T follicular helper cell (primary cell): ENCODE results near the gene CRYBB3.
"Not testable (repeated sequence)": the region's sequence is repeated elsewhere in the genome, so short reads cannot be mapped to it uniquely, and the experiment has no call there.

Experiments used
- DNase-seq: peaks from one replicate; pipeline ENCODE4 v3.0.0-alpha.2; 2020; ENCODE audit warnings: low read depth

CRYBB3 gene

DNA sequence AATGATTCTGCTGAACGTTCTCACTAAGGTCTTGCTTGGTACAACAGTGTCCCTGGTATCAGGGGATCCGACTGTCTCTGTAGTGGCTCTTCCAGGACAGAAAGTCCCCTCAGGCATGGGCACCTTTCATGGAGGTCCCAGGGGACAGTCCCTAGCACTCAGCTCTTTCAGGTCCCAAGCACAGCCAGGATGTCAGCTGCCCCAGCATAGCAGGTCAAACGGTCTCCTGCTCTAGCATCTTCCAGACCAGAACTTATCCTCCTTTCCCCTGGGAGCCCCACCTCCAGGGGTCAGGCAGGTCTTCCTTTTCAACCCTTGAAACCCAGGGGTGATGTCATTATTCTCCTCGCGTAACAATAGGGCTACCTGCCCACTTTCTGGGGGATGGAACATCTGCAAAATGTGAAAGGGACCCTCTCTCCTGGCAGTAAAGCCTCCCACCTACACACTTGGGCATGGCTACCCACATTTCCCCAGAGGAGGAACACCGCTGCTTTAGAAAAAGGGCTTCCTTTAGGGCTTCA, 24.7 kb upstream of the CRYBB3 start:
- DNase-seq: no peak

DNA sequence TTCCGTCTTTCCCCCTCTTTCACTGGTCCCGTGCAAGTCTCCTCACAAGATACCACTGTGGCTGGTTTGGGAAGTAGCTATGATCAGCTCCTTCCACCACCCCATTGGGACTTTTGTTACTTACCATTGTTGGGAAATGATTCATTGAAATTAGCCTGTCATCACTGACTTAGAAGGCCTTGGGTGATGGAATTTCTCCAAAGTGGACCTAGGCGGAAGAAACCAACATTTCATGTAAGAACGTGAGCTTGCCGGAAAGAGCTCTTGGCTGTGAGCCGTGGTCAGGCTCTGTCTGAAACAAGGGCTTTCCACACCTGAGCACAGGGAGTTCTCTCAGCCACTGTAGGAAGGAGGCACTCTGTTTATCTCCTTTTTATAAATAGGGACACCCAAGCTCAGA, 23.5 kb upstream of the CRYBB3 start:
- no peak for DNase-seq

DNA sequence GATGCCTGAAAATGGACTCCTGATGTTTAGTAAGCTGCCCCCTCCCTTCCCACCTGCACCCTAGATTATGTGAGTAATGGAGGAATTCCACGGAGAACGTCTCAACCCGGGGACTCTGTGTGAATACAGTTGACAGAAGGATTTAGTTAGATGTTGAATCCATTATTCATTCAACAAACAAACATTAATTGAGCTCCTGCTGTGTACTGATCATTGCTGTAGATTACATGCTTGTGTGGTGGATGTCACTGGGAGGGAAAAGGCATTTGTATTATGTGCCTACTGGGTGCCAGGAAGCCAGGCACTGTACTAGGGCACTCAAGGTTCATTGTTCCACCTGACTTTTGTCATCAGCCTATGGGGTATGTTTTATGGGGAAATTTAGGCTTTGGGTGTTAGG, 22.9 kb upstream of the CRYBB3 start:
- DNase-seq: no peak

- no peak for DNase-seq
Measured at GRCh38 chr22:25177226-25177625, 22.4 kb upstream of the CRYBB3 start.

DNA sequence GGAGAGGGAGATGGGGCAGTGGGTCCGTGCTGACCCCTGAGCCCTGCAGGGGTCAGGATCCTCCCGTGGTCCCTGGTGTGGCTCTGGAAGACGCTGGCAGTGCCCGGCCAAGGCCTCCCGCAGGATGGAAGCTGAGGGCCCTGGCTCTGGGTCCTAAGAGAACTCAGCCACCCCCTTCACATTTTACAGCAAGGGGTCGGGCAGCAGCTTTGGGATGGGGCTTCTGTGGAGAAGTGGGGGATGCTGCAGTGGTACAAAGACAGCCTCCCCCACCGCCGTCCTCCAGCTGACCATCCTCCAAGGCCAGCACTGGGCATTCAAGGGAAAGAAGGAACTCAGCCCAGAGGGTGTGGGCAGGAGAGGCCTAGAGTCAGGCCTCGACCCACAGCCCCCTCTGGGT, 21.8 kb upstream of the CRYBB3 start:
- DNase-seq: no peak

DNA sequence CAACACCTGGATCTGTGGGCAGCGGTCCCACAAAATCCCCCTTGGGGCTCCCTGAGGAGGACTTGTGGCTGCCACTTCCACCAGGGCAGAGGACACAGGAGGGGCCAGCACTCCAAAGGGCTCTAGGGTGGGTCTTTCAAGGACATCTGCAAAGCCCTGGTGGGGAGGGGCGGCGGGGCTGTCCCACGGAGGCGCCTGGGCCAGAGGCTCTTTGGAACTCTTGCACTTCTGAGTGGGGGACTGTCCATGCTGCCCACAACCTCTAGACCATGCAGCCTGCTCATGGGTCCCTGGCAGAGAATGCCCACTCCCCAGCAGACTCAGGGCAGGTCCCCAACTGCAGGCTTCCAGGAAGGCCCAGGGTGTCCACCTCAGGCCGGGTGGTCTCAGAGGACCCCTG, 21.3 kb upstream of the CRYBB3 start:
- not testable (repeated sequence) for DNase-seq

DNA sequence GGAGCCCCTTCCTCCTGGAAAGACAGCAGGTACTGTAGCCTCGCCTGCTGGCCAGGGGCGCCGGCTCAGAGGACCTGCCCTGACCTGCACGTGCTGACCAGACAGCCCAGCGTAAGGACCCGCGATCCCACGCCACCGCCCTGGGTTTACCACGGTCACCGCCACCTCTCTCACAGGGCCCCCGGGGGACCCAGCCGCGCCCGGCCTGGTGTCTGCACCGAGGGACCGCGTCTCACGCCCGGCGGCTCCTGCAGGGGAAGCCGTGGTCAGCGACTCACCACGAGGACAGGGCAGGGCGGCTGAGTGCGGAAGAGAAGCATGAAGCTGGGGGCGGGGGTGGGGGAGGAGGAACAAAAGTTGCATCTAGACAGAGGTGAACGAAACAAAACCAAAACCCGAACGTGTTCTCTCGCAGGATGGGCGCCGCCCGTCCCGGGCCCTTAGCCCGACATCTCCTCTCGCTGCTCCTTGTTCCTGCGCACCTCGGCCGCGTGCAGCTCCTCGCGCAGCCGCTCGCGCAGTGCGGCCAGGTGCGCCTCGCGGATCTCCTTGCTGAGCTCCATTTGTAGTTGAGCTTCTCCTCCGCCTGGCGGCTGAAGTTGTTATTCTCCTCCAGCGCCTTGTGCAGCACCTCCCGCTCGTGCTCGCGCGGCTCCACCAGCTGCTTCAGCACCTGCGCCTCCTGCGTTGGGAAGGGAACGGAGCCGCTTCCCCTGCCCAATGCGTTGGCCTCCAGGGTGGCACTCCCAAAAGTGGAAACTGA, 20.6 kb upstream of the CRYBB3 start:
- not testable (repeated sequence) for DNase-seq

DNA sequence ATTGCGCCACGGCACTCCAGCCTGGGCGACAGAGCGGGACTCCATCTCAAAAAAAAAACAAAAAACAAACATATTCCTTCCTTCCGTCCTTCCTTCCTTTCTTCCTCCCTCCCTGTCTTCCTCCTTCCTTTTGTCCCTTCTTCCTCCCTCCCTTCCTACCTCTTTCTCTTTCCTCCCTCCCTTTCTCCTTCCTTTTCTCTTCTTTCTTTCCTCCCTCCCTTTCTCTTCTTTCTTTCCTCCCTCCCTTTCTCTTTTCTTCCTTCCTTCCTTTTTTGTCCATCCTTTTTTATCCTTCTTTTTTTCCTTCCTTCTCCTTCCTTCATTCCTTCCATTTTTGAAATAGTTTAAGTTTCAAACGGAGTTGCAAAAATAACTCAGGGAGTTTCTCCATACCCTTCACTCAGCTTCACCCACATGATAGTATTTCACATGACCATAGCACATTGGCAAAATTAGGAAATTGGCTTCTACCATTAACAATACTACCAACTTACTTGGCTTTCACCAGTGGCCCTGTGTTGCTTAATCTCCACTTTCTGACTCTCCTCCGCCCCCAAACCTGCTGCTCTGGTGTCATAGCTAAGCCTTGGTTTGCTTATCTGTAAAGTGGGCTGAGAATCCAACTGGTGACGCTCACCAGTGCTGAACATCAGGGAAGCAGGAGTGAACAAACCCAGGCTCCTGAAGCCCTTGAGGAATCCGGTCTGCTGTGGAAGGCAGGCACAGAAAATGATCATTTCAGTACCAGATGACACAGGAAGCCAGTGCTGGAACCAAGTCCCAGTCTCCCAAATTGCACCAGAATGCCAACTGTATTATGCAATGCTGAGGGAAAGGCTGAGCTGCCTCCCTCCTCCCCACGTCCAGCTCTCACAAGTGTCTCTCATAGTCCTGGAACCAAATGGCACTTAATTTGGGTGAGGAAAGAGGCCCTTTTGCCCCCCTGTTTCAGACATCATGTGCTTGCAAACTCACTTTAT, 17.2 kb upstream of the CRYBB3 start:
- DNase-seq: no peak

- DNase-seq: no peak
Measured at GRCh38 chr22:25183949-25184619, 15.6 kb upstream of the CRYBB3 start.

- DNase-seq: no peak
Measured at GRCh38 chr22:25186140-25186539, 13.5 kb upstream of the CRYBB3 start.

DNA sequence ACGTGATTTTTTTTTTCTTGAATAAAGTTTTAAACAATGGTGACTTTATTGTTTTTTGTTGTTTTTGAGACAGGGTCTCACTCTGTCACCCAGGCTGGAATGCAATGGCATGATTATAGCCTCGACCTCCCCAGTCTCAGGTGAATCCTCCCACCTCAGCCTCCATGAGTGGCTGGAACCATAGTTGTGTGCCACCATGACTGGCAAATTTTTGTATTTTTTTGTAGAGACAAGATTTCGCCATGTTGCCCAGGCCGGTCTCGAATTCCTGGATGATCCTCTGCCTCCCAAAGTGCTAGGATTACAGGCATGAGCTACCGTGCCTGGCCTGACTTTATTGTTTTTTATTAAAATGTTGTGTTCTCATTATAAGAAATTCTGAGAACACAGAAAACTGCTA, 12.2 kb upstream of the CRYBB3 start:
- no peak for DNase-seq

- no peak for DNase-seq
Measured at GRCh38 chr22:25192406-25192805, 7.3 kb upstream of the CRYBB3 start.

DNA sequence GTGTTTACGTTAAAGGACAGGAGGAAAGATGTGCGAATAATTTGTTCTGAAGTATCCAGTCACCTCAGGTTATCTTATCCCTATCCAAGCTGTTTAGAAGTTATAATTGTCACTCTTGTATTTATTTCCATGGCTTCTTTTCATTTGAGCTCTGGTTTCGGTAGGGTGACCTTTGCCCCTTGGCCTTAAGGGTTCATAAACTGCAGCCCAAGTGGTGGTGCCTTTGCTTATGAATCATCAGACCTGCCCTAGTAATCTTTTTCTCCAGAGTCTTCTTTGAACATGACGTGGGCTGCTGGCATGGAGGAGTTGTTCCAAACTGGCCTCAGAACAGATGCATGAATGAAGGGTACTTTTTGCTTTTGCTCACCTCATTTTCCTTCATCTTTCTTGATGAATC, 6.5 kb upstream of the CRYBB3 start:
- no peak for DNase-seq

DNA sequence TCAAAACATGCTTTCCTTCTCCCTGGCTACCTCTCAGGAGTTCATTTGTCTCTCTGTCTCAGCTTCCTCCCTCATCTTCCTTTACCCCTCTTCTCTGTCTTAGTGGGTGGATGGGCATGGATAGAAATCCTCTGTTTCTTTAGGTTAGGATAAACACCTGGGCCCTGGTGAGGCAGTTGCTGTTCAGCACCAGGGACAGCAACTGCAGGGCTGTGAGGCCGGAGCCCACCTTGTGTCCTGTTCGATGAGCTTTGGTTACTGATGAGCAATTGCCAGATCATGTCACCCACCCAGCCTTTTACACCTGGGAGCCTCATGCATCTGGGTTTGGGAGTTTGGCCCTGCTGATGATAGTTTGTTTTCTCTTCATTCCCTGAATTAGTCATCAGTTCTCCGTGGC, 6.1 kb upstream of the CRYBB3 start:
- DNase-seq: no peak

- no peak for DNase-seq
Measured at GRCh38 chr22:25196326-25196725, 3.3 kb upstream of the CRYBB3 start.

- no peak for DNase-seq
Measured at GRCh38 chr22:25197340-25197739, 2.3 kb upstream of the CRYBB3 start.

DNA sequence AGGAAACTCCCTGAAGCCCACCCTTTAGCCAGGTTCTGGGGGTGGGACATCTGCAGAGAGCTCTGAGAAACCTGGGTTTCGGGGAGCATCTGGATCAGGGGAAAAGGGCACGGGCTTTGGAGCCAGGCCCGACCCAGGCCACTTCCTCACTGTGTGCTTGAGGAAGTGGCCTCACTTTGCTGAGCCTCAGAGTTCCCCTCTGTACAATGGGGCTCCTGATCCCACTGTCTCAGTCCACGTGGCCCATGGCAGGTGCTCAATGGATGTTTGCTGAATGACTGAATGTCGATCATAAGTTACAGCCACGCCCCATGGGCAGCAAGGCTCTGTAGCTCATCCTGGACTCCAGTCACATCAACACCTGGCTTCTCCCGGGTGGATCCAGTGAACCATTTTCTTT, 1.3 kb downstream of the CRYBB3 start:
- no peak for DNase-seq

- DNase-seq: no peak
Measured at GRCh38 chr22:25201557-25202273, 2.1 kb downstream of the CRYBB3 start.

- peak; percentile 45 for DNase-seq
Measured at GRCh38 chr22:25202290-25202921, 2.7 kb downstream of the CRYBB3 start.

DNA sequence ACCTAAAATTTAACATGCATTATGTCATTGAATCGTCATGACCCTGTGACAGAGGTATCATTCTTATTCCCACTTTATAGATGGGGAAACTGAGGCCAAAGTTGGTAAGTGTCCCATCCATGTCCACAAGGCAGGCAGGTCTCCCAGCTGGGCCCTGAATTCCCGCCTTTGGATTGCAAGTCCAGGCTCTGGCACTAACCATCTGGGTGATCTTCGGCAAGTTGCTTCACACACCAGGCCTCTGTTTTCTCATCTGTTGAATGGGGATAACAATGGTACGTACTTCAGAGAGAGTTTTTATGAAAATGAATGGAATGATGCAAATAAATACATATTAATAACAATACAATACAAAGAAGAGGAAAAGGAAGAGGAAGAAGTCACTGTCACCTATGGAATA, 3.4 kb downstream of the CRYBB3 start:
- DNase-seq: no peak

- not testable (repeated sequence) for DNase-seq
Measured at GRCh38 chr22:25204547-25204946, 4.9 kb downstream of the CRYBB3 start.
